C4-2B (cell line): ENCODE measurements around the gene IFNA13.

Source experiments
- H3K27ac ChIP-seq: fragments of 450-650 bp; 2 replicates; pipeline ENCODE4 v1.5.1; 2017
- ZFX ChIP-seq: fragments of 450-650 bp; IDR thresholded peaks from 2 replicates; pipeline ENCODE4 v1.6.1; 2017
- TF ChIP-seq, protein P1 (sequence below): fragments of 450-650 bp; conservative IDR thresholded peaks from 2 replicates; pipeline ENCODE4 v1.5.1; 2017; ENCODE audit warnings: mild to moderate bottlenecking

The IFNA13 gene

GRCh38 chr9:21326526-21327139 lies 41.2 kb downstream of the IFNA13 start:
- TF ChIP-seq, protein P1, sequence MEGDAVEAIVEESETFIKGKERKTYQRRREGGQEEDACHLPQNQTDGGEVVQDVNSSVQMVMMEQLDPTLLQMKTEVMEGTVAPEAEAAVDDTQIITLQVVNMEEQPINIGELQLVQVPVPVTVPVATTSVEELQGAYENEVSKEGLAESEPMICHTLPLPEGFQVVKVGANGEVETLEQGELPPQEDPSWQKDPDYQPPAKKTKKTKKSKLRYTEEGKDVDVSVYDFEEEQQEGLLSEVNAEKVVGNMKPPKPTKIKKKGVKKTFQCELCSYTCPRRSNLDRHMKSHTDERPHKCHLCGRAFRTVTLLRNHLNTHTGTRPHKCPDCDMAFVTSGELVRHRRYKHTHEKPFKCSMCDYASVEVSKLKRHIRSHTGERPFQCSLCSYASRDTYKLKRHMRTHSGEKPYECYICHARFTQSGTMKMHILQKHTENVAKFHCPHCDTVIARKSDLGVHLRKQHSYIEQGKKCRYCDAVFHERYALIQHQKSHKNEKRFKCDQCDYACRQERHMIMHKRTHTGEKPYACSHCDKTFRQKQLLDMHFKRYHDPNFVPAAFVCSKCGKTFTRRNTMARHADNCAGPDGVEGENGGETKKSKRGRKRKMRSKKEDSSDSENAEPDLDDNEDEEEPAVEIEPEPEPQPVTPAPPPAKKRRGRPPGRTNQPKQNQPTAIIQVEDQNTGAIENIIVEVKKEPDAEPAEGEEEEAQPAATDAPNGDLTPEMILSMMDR, result peak; percentile 89
- no peak for TF ChIP-seq ZFX
- no peak overlapping the region for H3K27ac ChIP-seq

- H3K27ac ChIP-seq, result no peak overlapping the region
- TF ChIP-seq ZFX, result no peak
- TF ChIP-seq, protein P1, result no peak
Observed at GRCh38 chr9:21324047-21324446, 43.8 kb downstream of the IFNA13 start.

DNA sequence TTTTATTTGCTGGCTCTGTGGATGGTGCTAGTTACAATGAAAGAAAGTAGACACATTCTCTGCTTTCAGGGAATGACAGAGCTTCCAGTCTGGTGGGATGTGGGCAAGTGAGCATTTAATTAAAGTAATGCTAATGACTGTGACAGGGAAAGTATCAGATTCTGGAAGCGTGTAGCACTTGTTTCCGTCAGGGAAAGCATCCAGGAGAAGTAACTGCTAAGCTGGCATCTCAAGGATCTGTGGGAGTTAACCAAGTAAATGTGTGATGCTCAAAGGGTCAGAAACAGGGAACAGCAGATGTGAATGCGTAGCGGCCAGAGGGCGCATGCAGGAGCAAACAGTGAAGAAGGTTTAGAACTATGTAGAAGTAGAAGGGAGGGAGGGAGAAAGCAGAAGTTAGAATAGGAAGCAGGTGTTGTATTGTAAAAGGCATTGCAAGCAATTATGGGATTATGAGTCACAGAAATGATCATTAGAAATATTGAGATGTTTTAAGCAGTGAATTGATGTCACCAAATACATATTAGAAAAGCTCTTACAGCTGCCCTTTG lies 44.9 kb downstream of the IFNA13 start:
- no peak for TF ChIP-seq ZFX
- TF ChIP-seq, protein P1, result no peak
- H3K27ac ChIP-seq, result no peak overlapping the region

DNA sequence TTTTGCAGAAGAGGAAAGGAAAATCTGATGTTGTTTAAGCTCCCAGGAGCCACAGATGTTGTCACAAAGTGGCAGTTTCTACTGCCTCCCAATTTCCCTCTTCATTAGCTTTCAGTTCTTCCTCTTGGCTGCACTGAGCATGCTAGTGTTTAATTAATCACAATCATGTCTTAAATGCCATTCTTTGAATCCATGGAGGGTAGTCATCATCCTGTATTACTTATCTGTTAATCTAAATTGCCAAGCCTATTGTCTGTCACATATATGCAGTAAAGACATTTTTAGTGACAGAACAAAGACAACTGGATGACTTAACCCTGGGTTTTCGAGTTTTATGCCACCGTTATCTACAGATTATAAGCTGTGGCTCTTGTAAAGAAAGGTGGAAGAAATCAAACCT lies 47.4 kb downstream of the IFNA13 start:
- TF ChIP-seq, protein P1, result no peak
- TF ChIP-seq ZFX, result no peak
- no peak overlapping the region for H3K27ac ChIP-seq

DNA sequence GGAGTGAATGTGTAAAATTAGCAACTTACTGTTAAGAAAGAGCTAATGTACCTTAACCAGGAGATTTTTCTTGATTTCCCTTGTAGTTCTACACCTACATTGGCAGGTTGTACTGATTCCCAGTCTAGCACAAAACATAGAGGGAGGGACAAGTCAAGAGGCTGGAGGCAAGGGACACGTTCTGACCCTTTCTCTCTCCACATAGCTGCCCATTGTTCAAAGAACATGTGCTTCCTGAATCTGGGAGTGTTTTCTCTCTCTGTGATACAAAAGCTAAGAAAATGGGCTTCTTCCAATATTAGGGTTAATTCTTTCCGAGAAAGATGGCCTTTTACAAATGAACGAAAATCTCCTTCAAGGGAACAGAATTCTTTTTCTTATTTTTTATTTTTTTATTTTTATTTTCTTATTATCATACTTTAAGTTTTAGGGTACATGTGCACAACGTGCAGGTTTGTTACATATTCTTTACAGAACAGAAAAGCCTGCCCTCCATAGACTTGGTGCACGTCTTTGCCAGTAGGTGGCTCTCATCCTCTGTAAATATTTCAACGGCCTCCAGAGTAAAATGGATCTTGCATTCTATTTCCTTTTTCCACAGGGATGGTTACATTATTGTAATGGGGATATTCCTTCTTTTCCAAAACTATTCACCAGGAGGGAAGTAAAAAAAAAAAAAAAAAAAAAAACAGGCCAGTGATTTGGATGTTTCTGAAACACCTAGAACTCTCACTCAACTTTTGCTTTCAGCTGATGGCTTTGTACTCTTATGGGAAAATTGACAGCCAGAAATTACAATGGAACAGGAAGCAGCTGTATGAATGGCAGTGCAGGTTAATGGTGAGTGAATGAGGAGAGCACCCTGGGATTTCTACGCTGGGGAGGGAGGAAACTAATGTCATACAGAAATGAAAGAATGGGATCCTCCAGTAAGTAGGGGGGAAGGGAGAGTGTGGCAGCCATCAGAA lies 49.6 kb downstream of the IFNA13 start:
- no peak overlapping the region for H3K27ac ChIP-seq
- TF ChIP-seq, protein P1, result peak; percentile 90
- TF ChIP-seq ZFX, result no peak
